HepG2 (cell line): ENCODE measurements around the gene CD24. TPM values are rescaled to one million over a fixed set of nuclear protein-coding genes. Genes with fewer than 3 reads are reported as not detected.

Source experiments
- AFF4 ChIP-seq: sonication (generic); formaldehyde crosslinking; IDR thresholded peaks from 2 replicates; pipeline ENCODE4 v1.4.0; 2020; ENCODE audit warnings: missing genetic modification reagents
- CENPBD1 ChIP-seq: sonication (generic); formaldehyde crosslinking; IDR thresholded peaks from 2 replicates; pipeline ENCODE4 v1.8.0; 2022; ENCODE audit warnings: missing genetic modification reagents, low read depth, mild to moderate bottlenecking, borderline replicate concordance
- CREB3 ChIP-seq: sonication (generic); formaldehyde crosslinking; IDR thresholded peaks from 2 replicates; pipeline ENCODE4 v1.5.0; 2020; ENCODE audit warnings: missing genetic modification reagents
- FOSL2 ChIP-seq: sonication (generic); formaldehyde crosslinking; IDR thresholded peaks from 2 replicates; pipeline ENCODE4 v1.4.0; 2020; ENCODE audit warnings: missing genetic modification reagents
- GABPA ChIP-seq, 2 experiments: IDR thresholded peaks; 2 replicates each; pipeline ENCODE4 v1.6.1; 2011 to 2016; ENCODE audit warnings: low read depth in 2 of 2, low read length in 1 of 2, missing biosample characterization in 1 of 2, missing genetic modification characterization in 1 of 2
- GTF3A ChIP-seq: sonication (generic); formaldehyde crosslinking; conservative IDR thresholded peaks from 2 replicates; pipeline ENCODE4 v1.4.0; 2020; ENCODE audit warnings: mild to moderate bottlenecking, missing genetic modification reagents
- IRF2 ChIP-seq: IDR thresholded peaks from 2 replicates; pipeline ENCODE4 v1.6.1; 2018; ENCODE audit warnings: missing genetic modification reagents, missing compliant biosample characterization
- KAT8 ChIP-seq: IDR thresholded peaks from 2 replicates; pipeline ENCODE4 v1.6.1; 2016; ENCODE audit warnings: missing genetic modification reagents, missing compliant biosample characterization
- LCORL ChIP-seq, 2 experiments: fragments of 450-650 bp in 1 of 2; sonication (generic) in 1 of 2; formaldehyde crosslinking in 1 of 2; IDR thresholded peaks; 2 replicates each; pipeline versions ENCODE4 v1.5.0 to v1.6.1; 2017 to 2020; ENCODE audit warnings: antibody characterized with exemption in 1 of 2, missing genetic modification reagents in 1 of 2
- PATZ1 ChIP-seq: sonication (generic); formaldehyde crosslinking; IDR thresholded peaks from 2 replicates; pipeline ENCODE4 v1.4.0; 2020; ENCODE audit warnings: missing genetic modification reagents
- SMAD1 ChIP-seq: sonication (generic); formaldehyde crosslinking; IDR thresholded peaks from 2 replicates; pipeline ENCODE4 v1.4.0; 2020; ENCODE audit warnings: missing genetic modification reagents, low read depth, mild to moderate bottlenecking, borderline replicate concordance
- ZFP36L1 ChIP-seq: sonication (generic); formaldehyde crosslinking; IDR thresholded peaks from 2 replicates; pipeline ENCODE4 v1.8.0; 2022; ENCODE audit warnings: mild to moderate bottlenecking, missing genetic modification reagents, moderate library complexity
- ZIK1 ChIP-seq: sonication (generic); formaldehyde crosslinking; IDR thresholded peaks from 2 replicates; pipeline ENCODE4 v1.5.0; 2020; ENCODE audit warnings: mild to moderate bottlenecking, low read depth, missing genetic modification reagents, borderline replicate concordance
- ZNF180 ChIP-seq: sonication (generic); formaldehyde crosslinking; IDR thresholded peaks from 2 replicates; pipeline ENCODE4 v1.4.0; 2020; ENCODE audit warnings: low read depth, missing genetic modification reagents, borderline replicate concordance
- ZNF205 ChIP-seq: IDR thresholded peaks from 2 replicates; pipeline ENCODE4 v1.6.1; 2018; ENCODE audit warnings: missing biosample characterization, missing genetic modification reagents
- ZNF687 ChIP-seq: sonication (generic); formaldehyde crosslinking; IDR thresholded peaks from 2 replicates; pipeline ENCODE4 v1.5.1; 2020; ENCODE audit warnings: mild to moderate bottlenecking, missing genetic modification reagents, moderate library complexity
- ZSCAN20 ChIP-seq: sonication (generic); formaldehyde crosslinking; IDR thresholded peaks from 2 replicates; pipeline ENCODE4 v1.4.0; 2020; ENCODE audit warnings: missing genetic modification reagents, mild to moderate bottlenecking, borderline replicate concordance
- ZSCAN9 ChIP-seq: IDR thresholded peaks from 2 replicates; pipeline ENCODE4 v1.6.1; 2016; ENCODE audit warnings: borderline replicate concordance
- polyA plus RNA-seq, 8 experiments: library from polyadenylated mRNA; depleted of rRNA in 3 of 8; stranded (reverse) in 7 of 8; unstranded in 1 of 8; fragments of >200 nt; fragmentation: Illumina TruSeq in 4 of 8; extraction: Trizol in 4 of 8; gene quantifications; 2 replicates each; pipeline versions ENCODE4 v1.2.1 to v1.2.3, GENCODE V29; 2011 to 2016; ENCODE audit warnings: low read depth in 4 of 8, missing spikeins in 1 of 8, mixed read lengths in 1 of 8; ENCODE audit not compliant: insufficient read depth in 1 of 8
- total RNA-seq, 5 experiments: library from RNA; depleted of rRNA; stranded (reverse); fragments of >200 nt; fragmentation: Illumina TruSeq; extraction: Trizol; gene quantifications; 2 replicates each; pipeline ENCODE4 v1.2.3, GENCODE V29; 2016; ENCODE audit warnings: low read depth in 1 of 5

The CD24 gene
- total and polyA plus RNA-seq, 2 of the 13 experiments (the other 11 are each of a cell fraction or from before 2014, with no cell fraction given), result 11.3 to 30.5 TPM

GRCh38 chr6:106979435-106979884 is 4.9 kb upstream of the CD24 start (continued):
- no peak for TF ChIP-seq PATZ1 (CRISPR knock-in tag)
- TF ChIP-seq AFF4 (CRISPR knock-in tag), result no peak
- TF ChIP-seq CREB3, result no peak
- TF ChIP-seq CENPBD1 (CRISPR knock-in tag), result no peak
- TF ChIP-seq LCORL (IDR thresholded peaks at IDR 0.05), result no peak
- no peak for TF ChIP-seq LCORL (CRISPR knock-in tag; IDR thresholded peaks at IDR 0.05)
- no peak for TF ChIP-seq KAT8
- TF ChIP-seq FOSL2 (CRISPR knock-in tag), result peak; percentile 37; the same call in 1 of the 2 replicates
- TF ChIP-seq IRF2 (CRISPR knock-in tag), result 0 out of 2 replicates have a peak, but pooled peaks have one; percentile 33
- TF ChIP-seq ZSCAN20 (CRISPR knock-in tag), result no peak
- peak; percentile 22; the same call in 1 of the 2 replicates for TF ChIP-seq ZNF687 (CRISPR knock-in tag)
- TF ChIP-seq ZSCAN9 (CRISPR knock-in tag), result 0 out of 2 replicates have a peak, but pooled peaks have one; percentile 46
- TF ChIP-seq ZIK1 (CRISPR knock-in tag), result no peak
- TF ChIP-seq ZNF205 (CRISPR knock-in tag), result no peak
- TF ChIP-seq SMAD1 (CRISPR knock-in tag), result no peak
- TF ChIP-seq GABPA (IDR thresholded peaks at IDR 0.05; ENCODE audit: low read depth, low read length), result no peak
- no peak for TF ChIP-seq GABPA (CRISPR knock-in tag; IDR thresholded peaks at IDR 0.05; ENCODE audit: low read depth)
- no peak for TF ChIP-seq ZNF180 (CRISPR knock-in tag)
- TF ChIP-seq ZFP36L1 (CRISPR knock-in tag), result no peak
- no peak for TF ChIP-seq GTF3A (CRISPR knock-in tag)
